AG04449 (cell line): Measurements from ENCODE around the gene AIFM3.

Experiments
- CTCF ChIA-PET: fragments of 350-600 bp; formaldehyde crosslinking; extraction: SDS; loops from one replicate; lab custom pipeline; 2021; ENCODE audit warnings: antibody characterized with exemption; lab: Yijun Ruan, JAX
- POLR2A ChIA-PET: fragments of 400-600, 350-600 bp; formaldehyde crosslinking; extraction: SDS; loops from one replicate; lab custom pipeline; 2020; ENCODE audit warnings: antibody characterized with exemption, inconsistent platforms; lab: Yijun Ruan, JAX
- DNase-seq: peaks from one replicate; pipeline ENCODE4 v3.0.0-alpha.2; 2010; ENCODE audit warnings: low read depth, low spot score
- H3K4me3 ChIP-seq: 2 replicates; pipeline ENCODE4 v1.5.1; 2011; ENCODE audit warnings: low read depth, mild to moderate bottlenecking, control low read depth, low read length
- CTCF ChIP-seq: IDR thresholded peaks from one replicate; pipeline ENCODE4 v1.5.1; 2011; ENCODE audit warnings: mild to moderate bottlenecking, moderate library complexity, low read length, control low read depth, inconsistent platforms; ENCODE audit not compliant: insufficient read depth; ENCODE audit errors: missing control alignments

AIFM3 gene

GRCh38 chr22:20977019-20977418 lies 10.0 kb downstream of the AIFM3 start:
- no peak for TF ChIP-seq CTCF
- no peak overlapping the region for H3K4me3 ChIP-seq
- DNase-seq: no peak
- CTCF ChIA-PET: interaction anchor here (2.8 kb wide), 1 partner anchor 16 kb away, joined by 14 read pairs; no protein-coding TSS in a partner anchor
- POLR2A ChIA-PET: no interaction called here

GRCh38 chr22:20977516-20978170 lies 10.6 kb downstream of the AIFM3 start:
- TF ChIP-seq CTCF: no peak
- DNase-seq: no peak
- H3K4me3 ChIP-seq: no peak overlapping the region
- POLR2A ChIA-PET: no interaction called here
- CTCF ChIA-PET: interaction anchor here (2.8 kb wide), 1 partner anchor 17 kb away, joined by 14 read pairs; no protein-coding TSS in a partner anchor

GRCh38 chr22:20978419-20978818 lies 11.4 kb downstream of the AIFM3 start:
- POLR2A ChIA-PET: no interaction called here

GRCh38 chr22:20979243-20979809 lies 12.3 kb downstream of the AIFM3 start:
- ChIA-PET CTCF (interaction anchor here (2.8 to 3.4 kb wide), 3 partner anchors 8 to 21 kb away, joined by 10 to 29 read pairs (median 14); no protein-coding TSS in a partner anchor), POLR2A (interaction anchor here (0.7 kb wide), 1 partner anchor 24 kb away, joined by 4 read pairs; no protein-coding TSS in a partner anchor)
- DNase-seq: no peak
- no peak for TF ChIP-seq CTCF
- peak overlapping the region; percentile 36 for H3K4me3 ChIP-seq

More at GRCh38 chr22:20978419-20978818, 11.4 kb downstream of the AIFM3 start:
- TF ChIP-seq CTCF: no peak
- no peak for DNase-seq
- no peak overlapping the region for H3K4me3 ChIP-seq
- CTCF ChIA-PET: interaction anchor here (2.8 kb wide), 1 partner anchor 17 kb away, joined by 14 read pairs; no protein-coding TSS in a partner anchor

GRCh38 chr22:20979940-20980453 lies 12.9 kb downstream of the AIFM3 start:
- peak overlapping the region; percentile 36 for H3K4me3 ChIP-seq
- DNase-seq: no peak
- ChIA-PET POLR2A (interaction anchor here (0.7 kb wide), 1 partner anchor 23 kb away, joined by 4 read pairs; no protein-coding TSS in a partner anchor), CTCF (interaction anchor here (1.1 to 3.4 kb wide), 6 partner anchors 9 to 94 kb away, joined by 3 to 29 read pairs (median 12); partner anchors contain the start of gene AIFM3)
- no peak for TF ChIP-seq CTCF

- ChIA-PET POLR2A (interaction anchor here (3.1 kb wide), 1 partner anchor 22 kb away, joined by 20 read pairs; the partner anchor contains the start of gene THAP7), CTCF (interaction anchor here (1.1 to 3.4 kb wide), 5 partner anchors 9 to 94 kb away, joined by 3 to 29 read pairs (median 10); partner anchors contain the start of gene AIFM3)
- no peak for TF ChIP-seq CTCF
- DNase-seq: no peak
- H3K4me3 ChIP-seq: no peak overlapping the region
These were observed 13.5 kb downstream of the AIFM3 start for GRCh38 chr22:20980523-20980922.
